Measurements from ENCODE around the gene CPZ. TPM values are rescaled to one million over a fixed set of nuclear protein-coding genes. Genes with fewer than 3 reads are reported as not detected.
A peak's percentile ranks its signal among the peaks of the same experiment; 100 is the strongest.

Gene CPZ
- polyA plus RNA-seq, 3 donors, result not detected

- H3K4me1 ChIP-seq (ENCODE audit: control insufficient read depth in 1 of 2, insufficient read depth in 2 of 2, low read length in 2 of 2), result no peaks in the 10 kb centered on the region
- peaks cover 0 to 3% (median 0%) of the 10 kb centered on the region in 7 donors for H3K9me3 Mint-ChIP-seq
- intact Hi-C loops (cut with micrococcal nuclease), result no loop called here
- no peak overlapping the region for H3K4me3 Mint-ChIP-seq
- H2AFZ ChIP-seq (ENCODE audit: insufficient read depth, low read depth, low read length, poor library complexity, severe bottlenecking), result no peak overlapping the region
- no peaks in the 10 kb centered on the region for H3K27me3 ChIP-seq (ENCODE audit: control insufficient read depth in 2 of 2, insufficient read depth in 2 of 2, low read length in 2 of 2)
- no peak overlapping the region for H3K9ac ChIP-seq (ENCODE audit: insufficient read depth, low read length, poor library complexity, severe bottlenecking)
- no peak overlapping the region for H3K27ac ChIP-seq (ENCODE audit: low read depth in 1 of 2, low read length in 2 of 2)
- no peaks in the 10 kb centered on the region for H3K4me1 Mint-ChIP-seq
- peaks cover 3 to 8% (median 7%) of the 10 kb centered on the region in 3 donors for H3K27me3 Mint-ChIP-seq (ENCODE audit: low read depth in 3 of 3)
- no peaks in the 10 kb centered on the region for H3K9me3 ChIP-seq (replicated peaks in 1 of 2; ENCODE audit: control insufficient read depth in 1 of 2, insufficient read depth in 1 of 2, low read length in 2 of 2)
- no peaks in the 10 kb centered on the region for H4K20me1 ChIP-seq (ENCODE audit: insufficient read depth, low read length)
- no peaks in the 10 kb centered on the region for H3K79me2 ChIP-seq (ENCODE audit: insufficient read depth, low read length)
- H3K36me3 Mint-ChIP-seq, result no peaks in the 10 kb centered on the region
- H3K36me3 ChIP-seq (replicated peaks in 1 of 2; ENCODE audit: control insufficient read depth in 1 of 2, insufficient read depth in 2 of 2, low read length in 2 of 2), result no peaks in the 10 kb centered on the region
- H3K4me2 ChIP-seq (replicated peaks; ENCODE audit: extremely low read depth, low read length, poor library complexity, severe bottlenecking), result no peak overlapping the region
- DNase-seq, result no peak
- 91% methylated on average over 16 of the region's 16 CpGs for WGBS (ENCODE audit: insufficient coverage)
- no peak overlapping the region for H3K27ac Mint-ChIP-seq
- TF ChIP-seq CTCF (IDR thresholded peaks at IDR 0.05), result no peak
- H3K4me3 ChIP-seq (replicated peaks in 1 of 3; ENCODE audit: low read depth in 2 of 3, low read length in 3 of 3), result no peak overlapping the region
Measured at GRCh38 chr4:8641931-8642650, 49.5 kb downstream of the CPZ start.

- Histone ChIP-seq H3K27me3 (ENCODE audit: control insufficient read depth in 2 of 2, insufficient read depth in 2 of 2, low read length in 2 of 2) (no peaks in the 10 kb centered on the region), H3K9me3 (replicated peaks in 1 of 2; ENCODE audit: control insufficient read depth in 1 of 2, insufficient read depth in 1 of 2, low read length in 2 of 2) (no peaks in the 10 kb centered on the region), H3K4me1 (ENCODE audit: control insufficient read depth in 1 of 2, insufficient read depth in 2 of 2, low read length in 2 of 2) (no peaks in the 10 kb centered on the region), H3K4me2 (replicated peaks; ENCODE audit: extremely low read depth, low read length, poor library complexity, severe bottlenecking) (no peak overlapping the region), H3K27ac (ENCODE audit: low read depth in 1 of 2, low read length in 2 of 2) (no peak overlapping the region), H4K20me1 (ENCODE audit: insufficient read depth, low read length) (no peaks in the 10 kb centered on the region), H3K36me3 (replicated peaks in 1 of 2; ENCODE audit: control insufficient read depth in 1 of 2, insufficient read depth in 2 of 2, low read length in 2 of 2) (no peaks in the 10 kb centered on the region), H2AFZ (ENCODE audit: insufficient read depth, low read depth, low read length, poor library complexity, severe bottlenecking) (no peak overlapping the region), H3K4me3 (replicated peaks in 1 of 3; ENCODE audit: low read depth in 2 of 3, low read length in 3 of 3) (no peak overlapping the region), H3K79me2 (ENCODE audit: insufficient read depth, low read length) (no peaks in the 10 kb centered on the region), H3K9ac (ENCODE audit: insufficient read depth, low read length, poor library complexity, severe bottlenecking) (no peak overlapping the region)
- peak overlapping the region in 1 of 7 donors; percentile 8 for H3K27ac Mint-ChIP-seq
- WGBS (ENCODE audit: insufficient coverage), result 86% methylated on average over 6 of the region's 12 CpGs
- no peaks in the 10 kb centered on the region for H3K36me3 Mint-ChIP-seq
- no peak for TF ChIP-seq CTCF (IDR thresholded peaks at IDR 0.05)
- H3K4me1 Mint-ChIP-seq, result no peaks in the 10 kb centered on the region
- no peak for DNase-seq
- H3K9me3 Mint-ChIP-seq, result no peaks in the 10 kb centered on the region
- H3K27me3 Mint-ChIP-seq (ENCODE audit: low read depth in 3 of 3), result peaks cover 3 to 7% (median 5%) of the 10 kb centered on the region in 3 donors
- no peak overlapping the region for H3K4me3 Mint-ChIP-seq
- intact Hi-C loops (cut with micrococcal nuclease), result no loop called here
Measured at GRCh38 chr4:8642651-8643321, 50.2 kb downstream of the CPZ start.
